Right lobe of liver (tissue), 4 donors: ENCODE results near the gene SELE.

ENCODE experiments used
- POLR2A ChIP-seq: fragments of 450-650 bp; IDR thresholded peaks from one replicate; pipeline ENCODE4 v1.6.1; 2017; ENCODE audit warnings: antibody characterized with exemption, mild to moderate bottlenecking
- TF ChIP-seq, protein P1 (sequence below), 4 donors: fragments of 200-600 bp in 3 of 4; fragments of 450-650 bp in 1 of 4; IDR thresholded peaks; one replicate each; pipeline versions ENCODE4 v1.5.1 to v1.8.0; 2016 to 2022; ENCODE audit warnings: antibody characterized with exemption in 4 of 4, mild to moderate bottlenecking in 2 of 4
- donor health status: DM: no; HTN: no; CAD: no.
- donor health status: DM: no; HTN: no; CAD: no.
- donor health status: DM: no; HTN: yes; CAD: no.

- TF ChIP-seq, protein P1, sequence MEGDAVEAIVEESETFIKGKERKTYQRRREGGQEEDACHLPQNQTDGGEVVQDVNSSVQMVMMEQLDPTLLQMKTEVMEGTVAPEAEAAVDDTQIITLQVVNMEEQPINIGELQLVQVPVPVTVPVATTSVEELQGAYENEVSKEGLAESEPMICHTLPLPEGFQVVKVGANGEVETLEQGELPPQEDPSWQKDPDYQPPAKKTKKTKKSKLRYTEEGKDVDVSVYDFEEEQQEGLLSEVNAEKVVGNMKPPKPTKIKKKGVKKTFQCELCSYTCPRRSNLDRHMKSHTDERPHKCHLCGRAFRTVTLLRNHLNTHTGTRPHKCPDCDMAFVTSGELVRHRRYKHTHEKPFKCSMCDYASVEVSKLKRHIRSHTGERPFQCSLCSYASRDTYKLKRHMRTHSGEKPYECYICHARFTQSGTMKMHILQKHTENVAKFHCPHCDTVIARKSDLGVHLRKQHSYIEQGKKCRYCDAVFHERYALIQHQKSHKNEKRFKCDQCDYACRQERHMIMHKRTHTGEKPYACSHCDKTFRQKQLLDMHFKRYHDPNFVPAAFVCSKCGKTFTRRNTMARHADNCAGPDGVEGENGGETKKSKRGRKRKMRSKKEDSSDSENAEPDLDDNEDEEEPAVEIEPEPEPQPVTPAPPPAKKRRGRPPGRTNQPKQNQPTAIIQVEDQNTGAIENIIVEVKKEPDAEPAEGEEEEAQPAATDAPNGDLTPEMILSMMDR (IDR thresholded peaks at IDR 0.05), result no peak
- TF ChIP-seq POLR2A, result no peak
These were observed 54.2 kb downstream of the SELE start for GRCh38 chr1:169679692-169680091.
